Lower leg skin (tissue), 3 donors: ENCODE results near the gene PCYT2.

Source experiments
- CTCF ChIP-seq, 3 donors: fragments of 450-650 bp; IDR thresholded peaks; one replicate each; pipeline ENCODE4 v1.5.1; 2016; ENCODE audit warnings: antibody characterized with exemption in 3 of 3, mild to moderate bottlenecking in 3 of 3, moderate library complexity in 2 of 3
- POLR2A ChIP-seq, 2 donors: fragments of 450-650 bp; IDR thresholded peaks; one replicate each; pipeline ENCODE4 v1.6.1; 2016 to 2017; ENCODE audit warnings: antibody characterized with exemption in 2 of 2, mild to moderate bottlenecking in 1 of 2, moderate library complexity in 1 of 2

DNA sequence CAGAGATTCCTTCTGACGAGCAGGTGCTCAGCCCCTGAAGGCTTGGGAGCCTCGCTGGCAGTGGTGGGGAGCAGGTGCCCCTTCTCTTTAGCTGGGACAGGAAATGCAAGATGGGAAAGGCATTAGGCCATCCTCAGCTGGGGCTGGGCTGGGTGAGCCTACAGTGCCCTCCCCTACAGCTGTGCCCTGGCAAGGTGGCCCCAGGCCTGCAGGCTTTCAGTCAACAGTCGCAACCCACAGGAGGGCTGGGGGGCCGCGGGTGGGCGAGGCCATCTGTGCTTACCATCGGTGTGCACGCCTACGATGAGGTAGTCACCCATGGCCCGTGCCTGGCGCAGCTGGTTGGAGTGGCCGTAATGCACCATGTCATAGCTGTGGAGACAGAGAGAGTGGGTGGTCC is 2.0 kb downstream of the PCYT2 start:
- TF ChIP-seq CTCF (IDR thresholded peaks at IDR 0.05) (no peak), POLR2A (IDR thresholded peaks at IDR 0.05) (no peak)
